NCI-H524 (cell line): Measurements from ENCODE around the gene SNAPC1.
"Not testable (repeated sequence)": the region's sequence is repeated elsewhere in the genome, so short reads cannot be mapped to it uniquely, and the experiment has no call there.

Experiments
- DNase-seq, 2 experiments: peaks; one replicate each; lab custom pipeline; 2025; lab: John Stamatoyannopoulos, UW

Gene SNAPC1

GRCh38 chr14:61761959-61762786 is at the start of gene SNAPC1:
Gene SNAPC1 (plus strand): TSS chr14:61762420. CDS start chr14:61762461, 41 bp downstream.
- peak; percentile 99 to 100 for DNase-seq

DNA sequence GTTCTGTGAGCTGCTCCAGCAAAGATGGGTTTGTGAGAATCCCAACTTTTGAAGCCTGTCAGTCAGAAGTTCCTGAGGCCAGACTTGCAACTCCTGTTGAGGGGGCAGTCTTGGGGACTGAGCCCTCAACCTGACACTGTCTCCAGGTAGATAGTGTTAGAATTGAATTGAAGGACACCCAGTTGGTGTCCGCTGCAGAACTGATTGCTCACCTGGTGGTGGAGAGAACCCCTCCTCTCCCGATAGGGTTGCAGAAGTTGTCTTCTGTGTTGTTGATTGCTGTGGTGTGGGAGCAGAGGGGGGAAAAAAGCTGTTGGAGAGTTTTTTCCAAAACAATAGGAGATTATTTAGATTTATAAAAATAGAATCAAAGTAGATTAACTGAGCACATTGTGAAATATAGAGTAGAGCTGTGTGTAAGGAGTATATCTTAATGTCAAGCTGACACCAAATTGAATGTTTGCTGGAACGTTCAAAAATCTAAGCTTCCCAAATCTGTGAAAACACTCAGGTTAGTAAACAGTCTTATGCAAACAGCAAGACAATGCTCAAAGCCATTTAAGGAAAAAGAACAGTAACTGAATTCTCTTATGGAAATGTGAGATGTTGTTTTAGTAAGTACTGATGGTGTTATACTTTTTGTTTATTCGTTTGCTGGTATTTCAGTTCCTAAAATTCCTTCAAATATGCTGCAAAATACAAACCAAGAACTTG is 48.3 kb upstream of the SNAPC1 start:
- DNase-seq, result no peak

GRCh38 chr14:61716956-61717355 is 45.3 kb upstream of the SNAPC1 start:
- no peak for DNase-seq

DNA sequence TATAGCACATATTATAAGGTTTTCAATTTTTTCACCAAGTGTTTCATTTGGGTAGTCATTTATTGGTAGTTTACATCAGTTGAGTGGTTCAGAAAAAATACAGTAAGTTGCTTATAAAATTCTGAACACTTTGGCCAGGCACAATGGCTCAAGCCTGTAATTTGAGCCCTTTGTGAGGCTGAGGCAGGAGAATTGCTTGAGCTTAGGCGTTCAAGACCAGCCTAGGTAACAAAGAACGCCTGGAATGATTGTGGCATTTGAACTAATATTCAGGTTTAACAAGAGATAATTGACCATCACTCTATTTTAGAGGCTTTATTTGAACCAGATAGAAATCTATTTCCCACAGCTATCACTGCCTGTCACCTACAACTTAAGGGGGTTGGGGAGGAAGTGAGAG is 44.2 kb upstream of the SNAPC1 start:
- no peak for DNase-seq

GRCh38 chr14:61719344-61720293 is 42.6 kb upstream of the SNAPC1 start:
- no peak for DNase-seq

DNA sequence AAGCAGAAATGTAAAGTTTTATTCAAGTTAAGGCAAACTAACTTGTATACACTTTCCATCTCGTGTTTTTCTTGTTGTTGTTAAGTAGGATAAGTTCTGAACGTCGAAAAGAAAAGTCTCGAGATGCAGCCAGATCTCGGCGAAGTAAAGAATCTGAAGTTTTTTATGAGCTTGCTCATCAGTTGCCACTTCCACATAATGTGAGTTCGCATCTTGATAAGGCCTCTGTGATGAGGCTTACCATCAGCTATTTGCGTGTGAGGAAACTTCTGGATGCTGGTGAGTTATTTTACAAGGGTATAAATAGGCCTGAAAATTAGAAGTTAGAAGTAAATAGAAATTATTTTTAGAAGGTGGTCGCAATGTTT is 41.9 kb upstream of the SNAPC1 start:
- DNase-seq, result no peak

DNA sequence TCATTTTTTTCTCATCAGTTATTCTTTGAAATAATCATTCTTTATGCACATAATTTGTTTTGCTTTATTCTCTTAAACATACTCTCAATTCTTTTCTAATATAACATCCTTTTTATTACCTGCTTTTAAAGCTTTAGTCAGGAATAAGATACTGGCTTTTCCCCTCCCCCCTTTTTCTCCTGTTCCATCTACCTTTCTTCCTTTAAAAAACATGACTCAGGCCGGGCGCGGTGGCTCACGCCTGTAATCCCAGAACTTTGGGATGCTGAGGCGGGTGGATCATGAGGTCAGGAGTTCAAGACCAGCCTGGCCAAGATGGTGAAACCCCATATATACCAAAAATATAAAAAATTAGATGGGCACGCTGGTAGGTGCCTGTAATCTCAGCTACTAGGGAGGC is 41.5 kb upstream of the SNAPC1 start:
- DNase-seq, result no peak

DNA sequence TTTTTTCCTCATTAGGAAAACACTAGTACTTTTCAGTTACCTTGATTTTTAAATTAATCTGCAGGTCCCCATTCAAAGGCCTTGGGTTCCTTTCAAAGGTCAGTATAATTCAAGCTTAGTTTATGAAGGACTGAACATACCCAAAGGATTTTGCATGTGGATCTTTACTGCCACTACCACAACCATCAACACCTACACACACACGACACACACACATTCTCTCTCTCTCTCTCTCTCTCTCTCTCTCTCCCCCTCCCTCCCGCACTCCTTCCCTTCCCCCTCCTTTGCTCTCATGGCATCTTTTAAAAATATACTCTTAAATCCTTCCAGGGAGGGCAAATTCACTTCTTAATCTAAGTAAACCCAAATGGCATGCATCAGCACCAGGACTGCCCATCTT is 38.1 kb upstream of the SNAPC1 start:
- no peak for DNase-seq

DNA sequence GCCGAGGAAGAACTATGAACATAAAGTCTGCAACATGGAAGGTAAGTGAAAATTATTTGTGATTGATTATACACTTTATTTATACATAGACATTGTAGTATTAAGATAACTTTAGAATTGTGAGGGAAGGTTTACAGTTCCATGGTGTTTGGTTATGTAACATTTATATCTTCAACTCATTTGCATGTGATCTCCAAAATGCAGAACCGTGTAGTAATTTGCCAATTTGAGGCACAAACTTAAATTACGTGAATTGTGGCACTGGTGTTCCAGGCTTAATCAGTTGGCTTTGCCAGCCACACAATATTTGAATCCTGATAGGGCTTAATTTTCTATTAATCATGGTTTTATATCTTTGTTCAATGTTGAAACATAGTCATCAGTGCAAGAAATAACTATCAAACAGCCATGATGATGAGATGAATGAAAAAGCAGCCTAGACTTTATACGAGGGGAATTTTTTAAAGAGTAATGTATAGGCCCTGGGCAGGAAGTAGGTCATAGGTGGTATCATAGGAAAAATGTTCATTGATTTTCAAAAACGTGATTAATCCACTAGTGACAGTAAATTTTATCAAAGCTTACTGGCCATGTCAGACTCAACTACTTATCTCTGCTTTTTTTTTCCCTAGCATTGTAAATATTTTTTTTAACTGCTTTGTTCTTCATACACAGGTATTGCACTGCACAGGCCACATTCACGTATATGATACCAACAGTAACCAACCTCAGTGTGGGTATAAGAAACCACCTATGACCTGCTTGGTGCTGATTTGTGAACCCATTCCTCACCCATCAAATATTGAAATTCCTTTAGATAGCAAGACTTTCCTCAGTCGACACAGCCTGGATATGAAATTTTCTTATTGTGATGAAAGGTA is 35.2 kb upstream of the SNAPC1 start:
- DNase-seq, result no peak

- peak; percentile 18 to 37 for DNase-seq
Measured at GRCh38 chr14:61730756-61731373, 31.4 kb upstream of the SNAPC1 start.

DNA sequence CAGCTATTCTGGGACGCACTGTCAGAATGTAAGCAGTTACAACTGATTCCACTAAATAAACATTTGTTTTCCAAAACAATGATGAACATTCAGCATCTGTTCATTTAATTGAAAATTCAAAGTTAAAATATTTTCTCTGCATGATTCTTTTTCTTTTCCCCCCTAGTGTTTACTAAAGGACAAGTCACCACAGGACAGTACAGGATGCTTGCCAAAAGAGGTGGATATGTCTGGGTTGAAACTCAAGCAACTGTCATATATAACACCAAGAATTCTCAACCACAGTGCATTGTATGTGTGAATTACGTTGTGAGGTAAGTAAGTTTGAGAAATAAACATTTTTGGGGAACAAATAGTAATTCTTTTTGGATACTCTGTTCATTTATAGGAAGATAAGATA is 28.2 kb upstream of the SNAPC1 start:
- no peak for DNase-seq

DNA sequence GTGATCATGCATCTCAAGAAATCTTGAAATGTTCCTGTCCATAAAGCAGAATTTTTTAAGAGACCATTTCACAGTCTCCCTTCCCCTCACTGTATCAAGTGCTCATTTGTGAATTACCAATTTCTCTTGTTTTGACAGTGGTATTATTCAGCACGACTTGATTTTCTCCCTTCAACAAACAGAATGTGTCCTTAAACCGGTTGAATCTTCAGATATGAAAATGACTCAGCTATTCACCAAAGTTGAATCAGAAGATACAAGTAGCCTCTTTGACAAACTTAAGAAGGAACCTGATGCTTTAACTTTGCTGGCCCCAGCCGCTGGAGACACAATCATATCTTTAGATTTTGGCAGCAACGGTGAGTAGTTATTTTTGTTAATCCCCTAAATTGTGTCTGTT is 25.5 kb upstream of the SNAPC1 start:
- DNase-seq, result no peak

DNA sequence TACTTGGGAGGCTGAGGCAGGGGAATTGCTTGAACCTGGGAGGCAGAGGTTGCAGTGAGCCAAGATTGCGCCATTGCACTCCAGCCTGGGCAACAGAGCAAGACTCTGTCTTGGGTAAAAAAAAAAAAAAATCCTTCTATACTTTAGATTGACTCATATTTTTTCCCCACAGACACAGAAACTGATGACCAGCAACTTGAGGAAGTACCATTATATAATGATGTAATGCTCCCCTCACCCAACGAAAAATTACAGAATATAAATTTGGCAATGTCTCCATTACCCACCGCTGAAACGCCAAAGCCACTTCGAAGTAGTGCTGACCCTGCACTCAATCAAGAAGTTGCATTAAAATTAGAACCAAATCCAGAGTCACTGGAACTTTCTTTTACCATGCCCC is 24.3 kb upstream of the SNAPC1 start:
- DNase-seq, result no peak

DNA sequence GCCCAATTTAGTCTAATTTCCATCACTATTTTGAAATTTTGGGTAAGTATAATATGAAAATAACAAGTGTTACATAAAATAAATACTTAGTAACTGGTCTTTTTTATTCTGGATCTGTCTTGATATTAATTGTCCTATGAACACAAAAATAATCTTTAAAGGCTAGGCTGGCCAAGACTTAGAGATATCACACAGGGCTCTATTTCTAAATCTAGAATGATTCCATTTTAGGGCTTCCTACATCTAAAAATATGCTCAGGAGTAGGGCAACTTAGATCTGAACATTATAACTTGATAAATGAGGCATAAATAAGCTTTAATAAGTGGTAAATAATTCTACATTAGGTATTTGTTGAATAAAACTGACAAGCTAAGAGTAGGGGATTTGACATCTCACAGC is 23.1 kb upstream of the SNAPC1 start:
- no peak for DNase-seq

DNA sequence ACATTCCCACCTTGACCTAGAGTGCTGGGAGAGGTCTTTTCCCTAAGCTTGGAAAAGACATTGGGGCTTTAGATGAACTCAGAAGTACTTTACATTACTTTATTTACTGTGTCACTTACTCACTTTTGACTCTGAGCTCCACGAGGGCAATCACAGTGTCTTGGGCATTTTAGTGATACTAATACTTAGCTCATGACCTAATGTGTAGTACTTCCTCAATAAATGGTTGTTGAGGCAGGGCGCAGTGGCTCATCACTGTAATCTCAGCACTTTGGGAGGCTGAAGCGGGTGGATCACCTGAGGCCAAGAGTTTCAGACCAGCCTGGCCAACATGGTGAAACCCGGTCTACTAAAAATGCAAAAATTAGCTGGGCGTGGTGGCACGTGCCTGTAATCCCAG is 19.8 kb upstream of the SNAPC1 start:
- DNase-seq, result no peak

GRCh38 chr14:61744238-61744637 is 18.0 kb upstream of the SNAPC1 start:
- DNase-seq, result no peak

GRCh38 chr14:61746346-61746745 is 15.9 kb upstream of the SNAPC1 start:
- DNase-seq, result not testable (repeated sequence)

DNA sequence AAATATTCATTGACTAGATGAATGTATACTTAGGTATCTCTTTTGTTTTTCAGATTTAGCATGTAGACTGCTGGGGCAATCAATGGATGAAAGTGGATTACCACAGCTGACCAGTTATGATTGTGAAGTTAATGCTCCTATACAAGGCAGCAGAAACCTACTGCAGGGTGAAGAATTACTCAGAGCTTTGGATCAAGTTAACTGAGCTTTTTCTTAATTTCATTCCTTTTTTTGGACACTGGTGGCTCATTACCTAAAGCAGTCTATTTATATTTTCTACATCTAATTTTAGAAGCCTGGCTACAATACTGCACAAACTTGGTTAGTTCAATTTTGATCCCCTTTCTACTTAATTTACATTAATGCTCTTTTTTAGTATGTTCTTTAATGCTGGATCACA is 15.3 kb upstream of the SNAPC1 start:
- no peak for DNase-seq

- no peak for DNase-seq
Measured at GRCh38 chr14:61747342-61747741, 14.9 kb upstream of the SNAPC1 start.

- peak in 1 of 2 experiments; percentile 69 for DNase-seq
Measured at GRCh38 chr14:61749264-61749663, 13.0 kb upstream of the SNAPC1 start.

DNA sequence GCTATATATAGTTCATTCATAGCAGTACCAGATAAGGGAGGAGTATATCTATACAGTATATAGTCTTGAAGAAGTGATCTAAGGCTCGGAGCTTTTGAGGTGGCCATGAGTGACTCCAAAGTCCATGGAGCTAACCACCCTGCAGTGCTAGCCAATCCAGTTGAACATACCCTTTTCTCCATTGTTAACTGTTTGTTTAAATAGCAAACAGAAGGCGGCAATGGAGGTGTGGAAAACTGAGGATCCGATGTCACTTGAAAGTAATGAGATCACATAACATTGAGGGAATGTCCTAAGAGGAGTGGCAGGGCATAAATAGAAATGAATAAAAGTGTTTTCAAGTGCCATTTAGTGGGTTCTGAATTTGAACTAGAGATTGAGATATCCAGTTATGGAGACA is 12.4 kb upstream of the SNAPC1 start:
- DNase-seq, result peak; percentile 49 to 88
